Stimulated activated CD4-positive, alpha-beta T cell treated with anti-CD3 and anti-CD28 coated beads, Interleukin-4, amount 100 ng/mL, for 4 hours (primary cell): ENCODE measurements around the gene ARHGEF6.
A peak's percentile ranks its signal among the peaks of the same experiment; 100 is the strongest.

Experiments
- DNase-seq, 2 experiments: peaks; one replicate each; pipeline ENCODE4 v3.0.0-alpha.2; 2020

The ARHGEF6 gene

GRCh38 chrX:136745215-136746173 is 35.2 kb downstream of the ARHGEF6 start:
- DNase-seq, result no peak

GRCh38 chrX:136742721-136743379 is 37.9 kb downstream of the ARHGEF6 start:
- no peak for DNase-seq

- no peak for DNase-seq
Measured at GRCh38 chrX:136738049-136738729, 42.5 kb downstream of the ARHGEF6 start.

GRCh38 chrX:136736690-136737089 is 44.0 kb downstream of the ARHGEF6 start:
- DNase-seq, result no peak

- DNase-seq, result no peak
Measured at GRCh38 chrX:136735601-136736000, 45.1 kb downstream of the ARHGEF6 start.

GRCh38 chrX:136733613-136734012 is 47.1 kb downstream of the ARHGEF6 start:
- no peak for DNase-seq

- no peak for DNase-seq
Measured at GRCh38 chrX:136731798-136732197, 48.9 kb downstream of the ARHGEF6 start.

- peak in 1 of 2 experiments; percentile 30 for DNase-seq
Measured at GRCh38 chrX:136731207-136731782, 49.4 kb downstream of the ARHGEF6 start.

GRCh38 chrX:136728393-136728792 is 52.3 kb downstream of the ARHGEF6 start:
- DNase-seq, result no peak

GRCh38 chrX:136725441-136726104 is 55.2 kb downstream of the ARHGEF6 start:
- DNase-seq, result no peak

- DNase-seq, result no peak
Measured at GRCh38 chrX:136718091-136718490, 62.6 kb downstream of the ARHGEF6 start.

- no peak for DNase-seq
Measured at GRCh38 chrX:136714626-136715599, 65.8 kb downstream of the ARHGEF6 start.

GRCh38 chrX:136712650-136713310 is 68.0 kb downstream of the ARHGEF6 start:
- no peak for DNase-seq

- peak in 1 of 2 experiments; percentile 20 for DNase-seq
Measured at GRCh38 chrX:136711147-136711546, 69.6 kb downstream of the ARHGEF6 start.

GRCh38 chrX:136710325-136710951 is 70.3 kb downstream of the ARHGEF6 start:
- peak in 1 of 2 experiments; percentile 4 for DNase-seq

- no peak for DNase-seq
Measured at GRCh38 chrX:136708348-136708747, 72.4 kb downstream of the ARHGEF6 start.

- DNase-seq, result no peak
Measured at GRCh38 chrX:136697156-136697555, 83.6 kb downstream of the ARHGEF6 start.

- DNase-seq, result peak in 1 of 2 experiments; percentile 15
Measured at GRCh38 chrX:136694431-136695087, 86.2 kb downstream of the ARHGEF6 start.

GRCh38 chrX:136692271-136692670 is 88.5 kb downstream of the ARHGEF6 start:
- DNase-seq, result no peak
